Frontal cortex (tissue), 4 donors: ENCODE measurements around the gene ZMYND15. TPM values are rescaled to one million over a fixed set of nuclear protein-coding genes. Genes with fewer than 3 reads are reported as not detected.

Source experiments
- DNase-seq, 2 donors: peaks; one replicate each; pipeline ENCODE4 v3.0.0; 2012; ENCODE audit warnings: low spot score in 2 of 2
- FAIRE-seq: peaks from 2 replicates; lab custom pipeline; 2012; peaks lifted over from hg19 to GRCh38; lab: Jason Lieb, UNC
- total RNA-seq: library from RNA; depleted of rRNA; stranded (reverse); fragments of >200 nt; gene quantifications from one replicate; pipeline ENCODE4 v1.2.3, GENCODE V29; 2014
- donor health status: control.
- donor health status: control.
- donor health status: control.

Gene ZMYND15
- total RNA-seq, 1 donor from 2014 or later = not detected

- DNase-seq (no peak), FAIRE-seq (no peak)
Observed at GRCh38 chr17:4740584-4740983, 951 bp downstream of the ZMYND15 start.

GRCh38 chr17:4741544-4741943 lies 1.9 kb downstream of the ZMYND15 start:
- FAIRE-seq = no peak

GRCh38 chr17:4742133-4742532 lies 2.5 kb downstream of the ZMYND15 start:
- FAIRE-seq (no peak), DNase-seq (no peak)

More at GRCh38 chr17:4741544-4741943, 1.9 kb downstream of the ZMYND15 start:
- DNase-seq = no peak

GRCh38 chr17:4742629-4743028 lies 3.0 kb downstream of the ZMYND15 start:
- no peak for FAIRE-seq
- DNase-seq = peak in 1 of 2 donors; percentile 10

GRCh38 chr17:4743216-4743615 lies 3.6 kb downstream of the ZMYND15 start:
- FAIRE-seq = no peak
- DNase-seq = no peak

GRCh38 chr17:4743898-4744297 lies 4.3 kb downstream of the ZMYND15 start:
- no peak for FAIRE-seq

GRCh38 chr17:4744999-4745969 lies 5.7 kb downstream of the ZMYND15 start:
- peak in 1 of 2 donors; percentile 31 for DNase-seq
- no peak for FAIRE-seq

More at GRCh38 chr17:4743898-4744297, 4.3 kb downstream of the ZMYND15 start:
- no peak for DNase-seq

- DNase-seq (no peak), FAIRE-seq (no peak)
Observed at GRCh38 chr17:4747847-4748246, 8.2 kb downstream of the ZMYND15 start.

GRCh38 chr17:4748686-4749085 lies 9.1 kb downstream of the ZMYND15 start:
- no peak for DNase-seq
- FAIRE-seq = no peak

GRCh38 chr17:4750606-4751005 lies 11.0 kb downstream of the ZMYND15 start:
- DNase-seq (no peak), FAIRE-seq (no peak)

- no peak for FAIRE-seq
- DNase-seq = no peak
Observed at GRCh38 chr17:4751932-4752331, 12.3 kb downstream of the ZMYND15 start.

- DNase-seq (no peak), FAIRE-seq (no peak)
Observed at GRCh38 chr17:4753392-4753791, 13.8 kb downstream of the ZMYND15 start.

GRCh38 chr17:4759776-4760236 lies 20.2 kb downstream of the ZMYND15 start:
- DNase-seq = no peak
- no peak for FAIRE-seq

GRCh38 chr17:4764595-4764994 lies 25.0 kb downstream of the ZMYND15 start:
- FAIRE-seq = no peak
- no peak for DNase-seq

GRCh38 chr17:4766201-4766600 lies 26.6 kb downstream of the ZMYND15 start:
- DNase-seq (no peak), FAIRE-seq (no peak)

GRCh38 chr17:4766723-4767122 lies 27.1 kb downstream of the ZMYND15 start:
- no peak for FAIRE-seq
- no peak for DNase-seq

- DNase-seq = no peak
- FAIRE-seq = no peak
Observed at GRCh38 chr17:4768298-4768697, 28.7 kb downstream of the ZMYND15 start.

GRCh38 chr17:4769628-4770027 lies 30.0 kb downstream of the ZMYND15 start:
- no peak for FAIRE-seq
- no peak for DNase-seq

GRCh38 chr17:4771519-4772234 lies 32.0 kb downstream of the ZMYND15 start, which contains the start of gene TM4SF5:
Gene TM4SF5 (plus strand): TSS chr17:4771886. CDS start chr17:4771923, 37 bp downstream.
- FAIRE-seq = no peak
- DNase-seq = no peak

GRCh38 chr17:4772235-4772613 lies 32.6 kb downstream of the ZMYND15 start:
- DNase-seq (no peak), FAIRE-seq (no peak)
